H9 (cell line): ENCODE results near the gene SEMA6C. TPM values are rescaled to one million over a fixed set of nuclear protein-coding genes. Genes with fewer than 3 reads are reported as not detected.

Experiments used
- DNase-seq: peaks from one replicate; pipeline ENCODE4 v3.0.0-alpha.2; 2017
- H2AFZ ChIP-seq: one replicate; pipeline ENCODE4 v1.6.1; 2013; ENCODE audit warnings: mild to moderate bottlenecking, low read length, control low read depth, moderate library complexity
- H2AK5ac ChIP-seq: 2 replicates; pipeline ENCODE4 v1.6.1; 2013; ENCODE audit warnings: low read length, control low read depth, mixed read lengths; ENCODE audit not compliant: insufficient read length
- H2BK120ac ChIP-seq: one replicate; pipeline ENCODE4 v1.6.1; 2013; ENCODE audit warnings: low read depth, mild to moderate bottlenecking, low read length, control low read depth, inconsistent platforms; ENCODE audit not compliant: poor library complexity, severe bottlenecking
- H2BK12ac ChIP-seq: 2 replicates; pipeline ENCODE4 v1.6.1; 2013; ENCODE audit warnings: low read length, control low read depth, mixed read lengths, low read depth; ENCODE audit not compliant: insufficient read length
- H2BK15ac ChIP-seq: 2 replicates; pipeline ENCODE4 v1.6.1; 2013; ENCODE audit warnings: low read depth, low read length, control low read depth
- H2BK20ac ChIP-seq: one replicate; pipeline ENCODE4 v1.6.1; 2013; ENCODE audit warnings: low read depth, mild to moderate bottlenecking, low read length, control low read depth, inconsistent platforms; ENCODE audit not compliant: poor library complexity, severe bottlenecking
- H2BK5ac ChIP-seq: 2 replicates; pipeline ENCODE4 v1.6.1; 2013; ENCODE audit warnings: low read length, control low read depth, mixed read lengths; ENCODE audit not compliant: insufficient read length
- H3K14ac ChIP-seq: 2 replicates; pipeline ENCODE4 v1.6.1; 2013; ENCODE audit warnings: low read length, control low read depth; ENCODE audit not compliant: insufficient read depth
- H3K18ac ChIP-seq: 2 replicates; pipeline ENCODE4 v1.6.1; 2013; ENCODE audit warnings: low read depth, mild to moderate bottlenecking, mixed read lengths, low read length, control low read depth; ENCODE audit not compliant: insufficient read length
- H3K23ac ChIP-seq: 2 replicates; pipeline ENCODE4 v1.6.1; 2013; ENCODE audit warnings: low read length, control low read depth, mixed read lengths, low read depth; ENCODE audit not compliant: insufficient read length
- H3K23me2 ChIP-seq: 2 replicates; pipeline ENCODE4 v1.6.1; 2013; ENCODE audit warnings: low read depth, mild to moderate bottlenecking, mixed read lengths, low read length, control low read depth; ENCODE audit not compliant: insufficient read length, poor library complexity, severe bottlenecking
- H3K27ac ChIP-seq: 2 replicates; pipeline ENCODE4 v1.5.1; 2013; ENCODE audit warnings: low read length, control low read depth, mixed read lengths, low read depth; ENCODE audit not compliant: insufficient read length
- H3K27me3 ChIP-seq: 2 replicates; pipeline ENCODE4 v1.6.1; 2013; ENCODE audit warnings: low read length, control low read depth, inconsistent platforms; ENCODE audit not compliant: insufficient read depth
- H3K4ac ChIP-seq: 2 replicates; pipeline ENCODE4 v1.6.1; 2013; ENCODE audit warnings: low read depth, mild to moderate bottlenecking, control low read depth, inconsistent platforms, low read length, moderate library complexity
- H3K4me1 ChIP-seq: 2 replicates; pipeline ENCODE4 v1.6.1; 2013; ENCODE audit warnings: low read length, control low read depth, inconsistent platforms; ENCODE audit not compliant: insufficient read depth
- H3K4me2 ChIP-seq: 2 replicates; pipeline ENCODE4 v1.6.1; 2013; ENCODE audit warnings: low read length, control low read depth, mixed read lengths; ENCODE audit not compliant: insufficient read length, insufficient read depth
- H3K56ac ChIP-seq: 2 replicates; pipeline ENCODE4 v1.6.1; 2013; ENCODE audit warnings: low read depth, mild to moderate bottlenecking, mixed read lengths, low read length, control low read depth; ENCODE audit not compliant: insufficient read length
- H3K79me1 ChIP-seq: 2 replicates; pipeline ENCODE4 v1.6.1; 2013; ENCODE audit warnings: low read depth, mild to moderate bottlenecking, moderate library complexity, low read length, control low read depth, inconsistent platforms; ENCODE audit not compliant: insufficient read depth, poor library complexity, severe bottlenecking
- H3K79me2 ChIP-seq: 2 replicates; pipeline ENCODE4 v1.6.1; 2013; ENCODE audit warnings: low read length, control low read depth, inconsistent platforms; ENCODE audit not compliant: insufficient read depth
- H3K9ac ChIP-seq: 2 replicates; pipeline ENCODE4 v1.6.1; 2013; ENCODE audit warnings: low read length, control low read depth, mixed read lengths; ENCODE audit not compliant: insufficient read length; ENCODE audit errors: extremely low read depth
- H3K9me3 ChIP-seq: one replicate; pipeline ENCODE4 v1.6.1; 2013; ENCODE audit warnings: low read depth, low read length, inconsistent platforms; ENCODE audit not compliant: control insufficient read depth
- H3T11ph ChIP-seq: one replicate; pipeline ENCODE4 v1.6.1; 2013; ENCODE audit warnings: mild to moderate bottlenecking, low read length, control low read depth, inconsistent platforms
- H4K20me1 ChIP-seq: one replicate; pipeline ENCODE4 v1.6.1; 2013; ENCODE audit not compliant: control insufficient read depth, insufficient read length, insufficient read depth
- H4K5ac ChIP-seq: 2 replicates; pipeline ENCODE4 v1.6.1; 2013; ENCODE audit warnings: low read depth, mild to moderate bottlenecking, mixed read lengths, low read length, control low read depth; ENCODE audit not compliant: insufficient read length
- H4K8ac ChIP-seq: replicated peaks from 2 replicates; pipeline ENCODE4 v1.6.1; 2013; ENCODE audit warnings: low read length, control low read depth, mixed read lengths, low read depth; ENCODE audit not compliant: insufficient read length
- H4K91ac ChIP-seq: 2 replicates; pipeline ENCODE4 v1.6.1; 2013; ENCODE audit warnings: low read depth, mild to moderate bottlenecking, moderate library complexity, mixed read lengths, low read length, control low read depth; ENCODE audit not compliant: insufficient read length
- H3K27ac Mint-ChIP-seq, 3 experiments: 2 replicates in 2 of 3; 3 replicates in 1 of 3; pipeline ENCODE4 v1.8.0; 2020 to 2021; ENCODE audit warnings: mixed read lengths in 3 of 3, mild to moderate bottlenecking in 1 of 3, moderate library complexity in 1 of 3
- H3K27me3 Mint-ChIP-seq: 2 replicates; pipeline ENCODE4 v1.8.0; 2021; ENCODE audit warnings: low read depth, mild to moderate bottlenecking, moderate library complexity, mixed read lengths
- H3K36me3 Mint-ChIP-seq, 3 experiments: 2 replicates in 2 of 3; 3 replicates in 1 of 3; pipeline ENCODE4 v1.8.0; 2020 to 2021; ENCODE audit warnings: low read depth in 3 of 3, mixed read lengths in 3 of 3; ENCODE audit not compliant: insufficient read depth in 1 of 3
- H3K4me1 Mint-ChIP-seq, 2 experiments: 2 replicates each; pipeline ENCODE4 v1.8.0; 2020; ENCODE audit warnings: mixed read lengths in 2 of 2
- H3K4me3 Mint-ChIP-seq, 2 experiments: 2 replicates in 1 of 2; 3 replicates in 1 of 2; pipeline ENCODE4 v1.8.0; 2020 to 2021; ENCODE audit warnings: mild to moderate bottlenecking in 2 of 2, mixed read lengths in 2 of 2, moderate library complexity in 1 of 2
- H3K9me3 Mint-ChIP-seq, 2 experiments: 2 replicates in 1 of 2; 3 replicates in 1 of 2; pipeline ENCODE4 v1.8.0; 2020; ENCODE audit warnings: mild to moderate bottlenecking in 2 of 2, mixed read lengths in 2 of 2, moderate library complexity in 1 of 2
- WGBS: extraction: QIAGEN DNeasy Blood & Tissue Kit; methylation state at CpG from one replicate; pipeline ENCODE4 v1.1.7; 2013; ENCODE audit warnings: missing lambda C conversion rate, low lambda C conversion rate, mixed read lengths; ENCODE audit not compliant: insufficient read length; ENCODE audit errors: extremely low coverage; 5-methylcytosine and 5-hydroxymethylcytosine counted together
- total RNA-seq: library from RNA; stranded (reverse); gene quantifications from 2 replicates; pipeline ENCODE4 v1.2.1, GENCODE V29; 2021
- TF ChIP-seq, protein P1 (sequence below): fragments of 200-600 bp; sonication (generic); conservative IDR thresholded peaks from 3 replicates; pipeline ENCODE4 v1.8.0; 2021; ENCODE audit warnings: antibody characterized with exemption, mild to moderate bottlenecking

SEMA6C gene
- total RNA-seq, 1 experiment from 2014 or later: 12.3 TPM

DNA sequence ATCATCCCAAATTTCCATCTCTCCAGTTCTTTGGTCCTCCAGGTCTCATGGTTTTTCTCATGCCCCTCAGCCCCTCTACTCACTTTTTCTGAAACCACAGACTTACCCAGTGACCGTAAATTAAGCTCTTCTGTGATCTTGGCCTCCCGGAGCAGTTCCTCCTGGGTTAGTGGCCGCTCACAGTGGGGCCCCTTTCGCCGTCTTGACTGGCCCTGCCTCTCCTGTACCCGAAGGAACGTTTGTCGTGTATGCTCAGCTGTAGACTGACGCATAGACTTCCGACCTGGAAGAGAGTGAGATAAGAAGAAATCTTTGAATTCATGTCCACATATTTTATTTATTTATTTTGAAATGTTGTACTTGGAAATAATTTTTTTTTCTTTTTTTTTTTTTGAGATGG, 37.8 kb upstream of the SEMA6C start:
- DNase-seq: no peak
- Mint-ChIP-seq H3K36me3 (peaks cover 43 to 68% (median 63%) of the 10 kb centered on the region in 3 experiments), H3K4me3 (no peak overlapping the region), H3K9me3 (no peaks in the 10 kb centered on the region), H3K4me1 (peaks cover 6 to 10% of the 10 kb centered on the region in 2 experiments), H3K27me3 (no peaks in the 10 kb centered on the region), H3K27ac (no peak overlapping the region)
- TF ChIP-seq, protein P1, sequence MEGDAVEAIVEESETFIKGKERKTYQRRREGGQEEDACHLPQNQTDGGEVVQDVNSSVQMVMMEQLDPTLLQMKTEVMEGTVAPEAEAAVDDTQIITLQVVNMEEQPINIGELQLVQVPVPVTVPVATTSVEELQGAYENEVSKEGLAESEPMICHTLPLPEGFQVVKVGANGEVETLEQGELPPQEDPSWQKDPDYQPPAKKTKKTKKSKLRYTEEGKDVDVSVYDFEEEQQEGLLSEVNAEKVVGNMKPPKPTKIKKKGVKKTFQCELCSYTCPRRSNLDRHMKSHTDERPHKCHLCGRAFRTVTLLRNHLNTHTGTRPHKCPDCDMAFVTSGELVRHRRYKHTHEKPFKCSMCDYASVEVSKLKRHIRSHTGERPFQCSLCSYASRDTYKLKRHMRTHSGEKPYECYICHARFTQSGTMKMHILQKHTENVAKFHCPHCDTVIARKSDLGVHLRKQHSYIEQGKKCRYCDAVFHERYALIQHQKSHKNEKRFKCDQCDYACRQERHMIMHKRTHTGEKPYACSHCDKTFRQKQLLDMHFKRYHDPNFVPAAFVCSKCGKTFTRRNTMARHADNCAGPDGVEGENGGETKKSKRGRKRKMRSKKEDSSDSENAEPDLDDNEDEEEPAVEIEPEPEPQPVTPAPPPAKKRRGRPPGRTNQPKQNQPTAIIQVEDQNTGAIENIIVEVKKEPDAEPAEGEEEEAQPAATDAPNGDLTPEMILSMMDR: no peak
- no peak overlapping the region for H3T11ph ChIP-seq
- no peak overlapping the region for H3K14ac ChIP-seq
- no peak overlapping the region for H2BK5ac ChIP-seq
- no peaks in the 10 kb centered on the region for H3K27me3 ChIP-seq
- no peak overlapping the region for H2AK5ac ChIP-seq
- no peak overlapping the region for H4K8ac ChIP-seq
- H4K20me1 ChIP-seq: no peaks in the 10 kb centered on the region
- no CpG with 5 or more reads among the region's 10 CpGs for WGBS
- H3K4me1 ChIP-seq: no peaks in the 10 kb centered on the region
- no peaks in the 10 kb centered on the region for H3K79me1 ChIP-seq
- no peak overlapping the region for H2BK120ac ChIP-seq
- no peak overlapping the region for H3K4ac ChIP-seq
- H3K79me2 ChIP-seq: peaks cover 8% of the 10 kb centered on the region; the same call in 1 of the 2 replicates
- H2BK15ac ChIP-seq: no peak overlapping the region
- no peaks in the 10 kb centered on the region for H3K9me3 ChIP-seq
- no peak overlapping the region for H2AFZ ChIP-seq
- no peaks in the 10 kb centered on the region for H3K23me2 ChIP-seq
- H3K56ac ChIP-seq: no peak overlapping the region
- H3K18ac ChIP-seq: no peak overlapping the region
- H3K27ac ChIP-seq: no peak overlapping the region
- H3K4me2 ChIP-seq: no peak overlapping the region
- H2BK20ac ChIP-seq: no peak overlapping the region
- no peak overlapping the region for H2BK12ac ChIP-seq
- H4K5ac ChIP-seq: no peak overlapping the region
- H3K9ac ChIP-seq: no peak overlapping the region
- H3K23ac ChIP-seq: no peak overlapping the region
- no peak overlapping the region for H4K91ac ChIP-seq
